Activated CD4-positive, alpha-beta memory T cell treated with anti-CD3 and anti-CD28 coated beads, Interleukin-2, amount 10 ng/mL, durations not matched to agents 7 days and 5 days (primary cell): ENCODE measurements around the gene POR. TPM values are rescaled to one million over a fixed set of nuclear protein-coding genes. Genes with fewer than 3 reads are reported as not detected.
"Not testable (repeated sequence)": the region's sequence is repeated elsewhere in the genome, so short reads cannot be mapped to it uniquely, and the experiment has no call there.

Source experiments
- CTCF ChIA-PET: fragments of 350-600 bp; sonication (Branson Sonifier 250); formaldehyde crosslinking; loops from one replicate; lab custom pipeline; 2021; ENCODE audit warnings: antibody characterized with exemption, inconsistent platforms; lab: Charles Lee
- POLR2A ChIA-PET: fragments of 350-600 bp; sonication (Branson Sonifier 250); formaldehyde crosslinking; loops from one replicate; lab custom pipeline; 2021; ENCODE audit warnings: antibody characterized with exemption; lab: Charles Lee
- DNase-seq: peaks from one replicate; pipeline ENCODE4 v3.0.0-alpha.2; 2020
- H3K27ac Mint-ChIP-seq: one replicate; pipeline ENCODE4 v1.8.0; 2021; ENCODE audit warnings: mild to moderate bottlenecking, mixed read lengths
- H3K27me3 Mint-ChIP-seq: one replicate; pipeline ENCODE4 v1.8.0; 2021; ENCODE audit warnings: mixed read lengths
- H3K36me3 Mint-ChIP-seq: one replicate; pipeline ENCODE4 v1.8.0; 2021; ENCODE audit warnings: low read depth, mixed read lengths
- H3K4me1 Mint-ChIP-seq: one replicate; pipeline ENCODE4 v1.8.0; 2021; ENCODE audit warnings: mixed read lengths
- H3K4me3 Mint-ChIP-seq: one replicate; pipeline ENCODE4 v1.8.0; 2021; ENCODE audit warnings: mild to moderate bottlenecking, mixed read lengths
- H3K9me3 Mint-ChIP-seq: one replicate; pipeline ENCODE4 v1.8.0; 2021; ENCODE audit warnings: mixed read lengths
- total RNA-seq, 2 experiments: library from RNA; stranded (reverse); gene quantifications; one replicate each; pipeline ENCODE4 v1.2.3, GENCODE V29; 2021

POR gene
- total RNA-seq, 2 experiments from 2014 or later, result 34.0 to 45.3 TPM

- H3K4me1 Mint-ChIP-seq, result peaks cover 3% of the 10 kb centered on the region
- POLR2A ChIA-PET, result no interaction called here
Measured at GRCh38 chr7:75889223-75889825, 25.6 kb upstream of the POR start.

DNA sequence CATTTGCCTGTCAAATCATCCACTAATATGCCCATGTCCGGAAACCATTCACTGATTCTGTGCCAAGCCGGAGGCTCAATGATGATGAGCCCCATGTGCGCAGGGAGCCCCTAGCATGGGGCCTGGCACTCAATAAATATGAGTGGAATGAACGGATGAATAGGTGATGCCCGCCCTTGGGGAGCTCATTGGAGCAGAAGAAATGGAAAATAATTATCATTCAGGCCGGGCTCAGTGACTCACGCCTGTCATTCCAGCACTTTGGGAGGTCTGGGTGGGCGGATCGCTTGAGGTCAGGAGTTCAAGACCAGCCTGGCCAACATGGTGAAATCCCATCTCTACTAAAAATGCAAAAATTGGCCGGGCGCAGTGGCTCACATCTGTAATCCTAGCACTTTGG, 25.1 kb upstream of the POR start:
- ChIA-PET POLR2A (no interaction called here), CTCF (no interaction called here)
- no peak overlapping the region for H3K4me3 Mint-ChIP-seq
- H3K36me3 Mint-ChIP-seq, result peaks cover 25% of the 10 kb centered on the region
- no peak overlapping the region for H3K27ac Mint-ChIP-seq
- no peak for DNase-seq
- H3K4me1 Mint-ChIP-seq, result peaks cover 3% of the 10 kb centered on the region
- H3K9me3 Mint-ChIP-seq, result no peaks in the 10 kb centered on the region
- H3K27me3 Mint-ChIP-seq, result no peaks in the 10 kb centered on the region

More at GRCh38 chr7:75889223-75889825, 25.6 kb upstream of the POR start:
- Mint-ChIP-seq H3K27me3 (no peaks in the 10 kb centered on the region), H3K27ac (no peak overlapping the region), H3K36me3 (peaks cover 28% of the 10 kb centered on the region), H3K9me3 (no peaks in the 10 kb centered on the region), H3K4me3 (no peak overlapping the region)
- DNase-seq, result no peak
- CTCF ChIA-PET, result no interaction called here

DNA sequence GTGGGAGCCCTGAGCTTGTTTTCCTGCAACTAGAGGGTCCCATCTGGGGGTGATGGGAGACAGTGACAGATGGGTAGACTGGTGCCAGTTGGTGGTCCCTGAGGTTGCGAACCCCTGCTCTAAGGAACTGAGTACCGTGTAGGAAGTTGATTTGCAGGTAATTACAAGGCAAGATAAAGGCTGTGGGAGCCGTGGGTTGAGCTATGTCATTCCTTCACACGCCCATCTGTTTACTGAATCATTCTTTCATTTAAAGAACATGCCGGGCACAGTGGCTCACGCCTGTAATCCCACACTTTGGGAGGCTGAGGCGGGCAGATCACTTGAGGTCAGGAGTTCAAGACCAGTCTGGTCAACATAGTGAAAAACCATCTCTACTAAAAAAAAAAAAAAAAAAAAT, 23.7 kb upstream of the POR start:
- not testable (repeated sequence) for H3K4me3 Mint-ChIP-seq, H3K27me3 Mint-ChIP-seq, H3K27ac Mint-ChIP-seq, DNase-seq, H3K9me3 Mint-ChIP-seq, H3K4me1 Mint-ChIP-seq
- H3K36me3 Mint-ChIP-seq, result peaks cover 17% of the 10 kb centered on the region
- CTCF ChIA-PET, result interaction anchor here (1.3 kb wide), 1 partner anchor 13 kb away, joined by 4 read pairs; the partner anchor contains the start of gene RHBDD2
- POLR2A ChIA-PET, result interaction anchor here (0.6 kb wide), 1 partner anchor 410 kb away, joined by 3 read pairs; no protein-coding TSS in a partner anchor

GRCh38 chr7:75891815-75892411, 23.0 kb upstream of the POR start:
- ChIA-PET CTCF (interaction anchor here (1.3 kb wide), 1 partner anchor 14 kb away, joined by 4 read pairs; the partner anchor contains the start of gene RHBDD2), POLR2A (no interaction called here)

DNA sequence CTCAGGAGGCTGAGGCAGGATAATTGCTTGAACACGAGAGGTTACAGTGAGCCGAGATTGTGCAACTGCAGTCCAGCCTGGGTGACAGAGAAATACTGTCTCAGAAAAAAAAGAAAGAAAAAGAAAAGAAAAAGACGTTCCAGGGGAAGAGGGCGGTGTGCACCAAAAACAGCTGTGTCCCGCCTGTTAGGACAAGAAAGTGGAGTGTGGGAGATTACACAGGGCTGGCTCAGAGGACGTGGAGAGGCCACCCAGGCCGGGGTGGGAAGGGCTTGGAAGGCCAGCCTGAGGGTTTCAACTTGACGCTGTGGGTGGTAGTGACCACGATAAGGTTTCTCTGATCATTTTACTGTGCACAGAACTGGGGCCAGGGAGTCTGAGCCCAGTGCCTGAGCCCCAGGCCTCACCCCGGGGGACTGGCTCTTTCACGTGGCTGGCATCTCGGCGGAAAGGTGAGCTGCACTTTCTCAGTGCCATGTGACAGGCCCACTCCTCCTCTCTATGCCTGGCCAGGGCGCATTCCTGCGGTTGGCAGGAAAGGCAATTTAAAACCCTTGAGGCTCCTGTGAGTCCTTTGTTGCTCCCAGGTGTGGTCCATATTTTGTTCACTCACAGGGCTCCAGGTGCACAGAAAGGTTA, 22.2 kb upstream of the POR start:
- Mint-ChIP-seq H3K4me1 (peaks cover 3% of the 10 kb centered on the region), H3K4me3 (no peak overlapping the region), H3K36me3 (peaks cover 12% of the 10 kb centered on the region), H3K27ac (no peak overlapping the region), H3K9me3 (no peaks in the 10 kb centered on the region), H3K27me3 (no peaks in the 10 kb centered on the region)
- POLR2A ChIA-PET, result no interaction called here
- CTCF ChIA-PET, result no interaction called here
- no peak for DNase-seq

More at GRCh38 chr7:75891815-75892411, 23.0 kb upstream of the POR start:
- H3K4me1 Mint-ChIP-seq, result peaks cover 3% of the 10 kb centered on the region
- no peaks in the 10 kb centered on the region for H3K9me3 Mint-ChIP-seq
- DNase-seq, result no peak
- no peak overlapping the region for H3K27ac Mint-ChIP-seq
- no peaks in the 10 kb centered on the region for H3K27me3 Mint-ChIP-seq
- no peak overlapping the region for H3K4me3 Mint-ChIP-seq
- H3K36me3 Mint-ChIP-seq, result peaks cover 15% of the 10 kb centered on the region

- Mint-ChIP-seq H3K27ac (no peak overlapping the region), H3K4me1 (no peaks in the 10 kb centered on the region), H3K27me3 (no peaks in the 10 kb centered on the region), H3K4me3 (no peak overlapping the region), H3K9me3 (no peaks in the 10 kb centered on the region), H3K36me3 (no peaks in the 10 kb centered on the region)
- ChIA-PET POLR2A (no interaction called here), CTCF (no interaction called here)
- no peak for DNase-seq
Measured at GRCh38 chr7:75896803-75897327, 18.1 kb upstream of the POR start.

DNA sequence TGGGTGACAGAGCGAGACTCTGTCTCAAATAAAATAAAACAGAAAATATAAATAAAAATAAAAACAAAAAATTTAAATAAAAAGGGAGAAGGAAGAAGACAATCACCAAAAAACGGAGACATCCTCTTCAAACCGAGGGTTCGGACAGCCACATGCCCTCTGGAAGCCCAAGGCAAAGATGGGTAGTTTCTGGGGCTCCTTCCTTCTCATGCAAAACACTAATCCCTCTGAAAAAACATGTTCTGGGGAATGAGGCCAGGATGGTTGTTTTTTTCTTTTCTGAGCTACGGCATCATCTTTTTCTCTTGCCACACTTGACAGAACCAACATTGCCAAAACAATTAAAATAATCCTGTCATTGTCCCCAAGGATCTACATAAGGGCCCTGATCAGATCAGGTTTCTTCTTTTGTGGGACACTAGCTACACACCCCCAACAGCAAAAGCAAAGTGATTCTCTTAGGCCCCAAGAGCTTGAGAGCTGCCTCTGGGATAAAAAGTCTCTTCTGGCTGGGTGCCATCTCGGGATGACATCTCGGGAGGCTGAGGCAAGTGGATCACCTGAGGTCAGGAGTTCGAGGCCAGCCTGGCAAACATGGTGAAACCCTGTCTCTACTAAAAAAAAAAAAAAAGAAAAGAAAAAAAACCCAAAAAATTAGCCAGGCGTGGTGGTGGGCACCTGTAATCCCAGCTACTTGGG, 14.2 kb upstream of the POR start:
- Mint-ChIP-seq H3K27me3 (no peaks in the 10 kb centered on the region), H3K4me3 (no peak overlapping the region), H3K27ac (no peak overlapping the region), H3K4me1 (no peaks in the 10 kb centered on the region), H3K36me3 (no peaks in the 10 kb centered on the region), H3K9me3 (no peaks in the 10 kb centered on the region)
- no peak for DNase-seq
- ChIA-PET CTCF (no interaction called here), POLR2A (interaction anchor here (1.2 kb wide), 1 partner anchor 14 kb away, joined by 5 read pairs; the partner anchor contains the start of gene POR)

- H3K36me3 Mint-ChIP-seq, result no peaks in the 10 kb centered on the region
- ChIA-PET CTCF (no interaction called here), POLR2A (no interaction called here)
- no peaks in the 10 kb centered on the region for H3K9me3 Mint-ChIP-seq
- no peak overlapping the region for H3K4me3 Mint-ChIP-seq
- no peak for DNase-seq
- no peaks in the 10 kb centered on the region for H3K27me3 Mint-ChIP-seq
- no peak overlapping the region for H3K27ac Mint-ChIP-seq
- peaks cover 2% of the 10 kb centered on the region for H3K4me1 Mint-ChIP-seq
Measured at GRCh38 chr7:75905785-75906604, 9.0 kb upstream of the POR start.

DNA sequence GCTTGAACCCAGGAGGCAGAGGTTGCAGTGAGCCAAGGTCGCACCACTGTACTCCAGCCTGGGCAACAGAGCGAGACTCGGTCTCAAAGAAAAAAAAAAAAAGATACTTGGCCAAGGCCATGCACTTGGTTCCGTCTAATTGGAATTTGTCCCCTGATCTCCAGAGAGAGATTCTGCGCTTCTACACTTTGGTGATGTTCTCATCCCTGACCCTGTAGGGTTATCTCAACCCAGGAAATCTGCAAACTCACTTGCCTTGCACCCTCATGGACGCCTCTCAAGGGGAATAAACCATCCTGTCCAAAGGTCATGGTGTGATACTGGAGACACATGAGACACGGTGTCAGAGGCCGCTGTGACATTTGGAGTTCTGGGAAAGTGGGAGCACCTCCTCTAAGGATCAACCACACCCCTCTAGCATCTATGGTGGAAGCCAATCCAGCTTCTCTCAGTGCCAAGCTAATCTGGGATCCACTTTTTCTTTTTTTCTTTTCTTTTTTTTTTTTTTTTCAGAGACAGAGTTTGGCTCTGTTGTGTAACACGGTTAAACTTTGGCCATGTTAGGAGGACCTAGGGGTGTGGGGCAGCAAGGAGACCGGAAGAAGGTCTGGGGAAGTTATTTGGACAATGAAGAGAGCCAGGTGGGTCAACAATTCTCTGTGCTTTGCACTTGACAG, 7.8 kb upstream of the POR start:
- no peaks in the 10 kb centered on the region for H3K36me3 Mint-ChIP-seq
- no peaks in the 10 kb centered on the region for H3K27me3 Mint-ChIP-seq
- POLR2A ChIA-PET, result no interaction called here
- H3K9me3 Mint-ChIP-seq, result no peaks in the 10 kb centered on the region
- H3K4me3 Mint-ChIP-seq, result no peak overlapping the region
- H3K4me1 Mint-ChIP-seq, result peaks cover 2% of the 10 kb centered on the region
- H3K27ac Mint-ChIP-seq, result no peak overlapping the region
- no peak for DNase-seq
- CTCF ChIA-PET, result no interaction called here

GRCh38 chr7:75907668-75908039, 7.3 kb upstream of the POR start:
- H3K4me1 Mint-ChIP-seq, CTCF ChIA-PET, POLR2A ChIA-PET, H3K4me3 Mint-ChIP-seq, H3K27ac Mint-ChIP-seq, H3K27me3 Mint-ChIP-seq, H3K9me3 Mint-ChIP-seq, DNase-seq, H3K36me3 Mint-ChIP-seq: not testable (repeated sequence)

GRCh38 chr7:75909521-75910132, 5.3 kb upstream of the POR start:
- Mint-ChIP-seq H3K27me3 (no peaks in the 10 kb centered on the region), H3K36me3 (no peaks in the 10 kb centered on the region), H3K4me1 (peaks cover 10% of the 10 kb centered on the region), H3K27ac (no peak overlapping the region), H3K4me3 (no peak overlapping the region), H3K9me3 (no peaks in the 10 kb centered on the region)
- ChIA-PET POLR2A (no interaction called here), CTCF (no interaction called here)
- DNase-seq, result no peak

DNA sequence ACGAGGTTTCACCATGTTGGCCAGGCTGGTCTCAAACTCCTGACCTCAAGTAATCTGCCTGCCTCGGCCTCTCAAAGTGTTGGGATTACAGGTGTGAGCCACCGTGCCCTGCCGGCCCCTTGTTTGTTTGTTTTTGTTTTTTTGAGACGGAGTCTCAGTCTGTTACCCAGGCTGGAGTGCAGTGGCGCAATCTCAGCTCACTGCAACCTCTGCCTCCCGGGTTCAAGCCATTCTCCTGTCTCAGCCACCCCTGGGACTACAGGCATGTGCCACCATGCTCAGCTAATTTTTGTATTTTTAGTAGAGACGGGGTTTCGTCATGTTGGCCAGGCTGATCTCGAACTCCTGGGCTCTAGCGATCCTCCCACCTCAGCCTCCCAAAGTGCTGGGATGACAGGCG, 3.8 kb upstream of the POR start:
- H3K27ac Mint-ChIP-seq, H3K27me3 Mint-ChIP-seq, CTCF ChIA-PET, H3K9me3 Mint-ChIP-seq, H3K4me3 Mint-ChIP-seq, DNase-seq, H3K36me3 Mint-ChIP-seq: not testable (repeated sequence)
- H3K4me1 Mint-ChIP-seq, result peaks cover 17% of the 10 kb centered on the region
- POLR2A ChIA-PET, result interaction anchor here (1.4 kb wide), 1 partner anchor 136 kb away, joined by 4 read pairs; the partner anchor contains the start of genes MDH2 and STYXL1
